Sigmoid colon (tissue), 7 donors: ENCODE measurements around the gene PTGS2. TPM values are rescaled to one million over a fixed set of nuclear protein-coding genes. Genes with fewer than 3 reads are reported as not detected.
A peak's percentile ranks its signal among the peaks of the same experiment; 100 is the strongest.
"Not testable (repeated sequence)": the region's sequence is repeated elsewhere in the genome, so short reads cannot be mapped to it uniquely, and the experiment has no call there.

Source experiments
- DNase-seq: peaks from one replicate; pipeline ENCODE4 v3.0.0-alpha.2; 2019
- H3K27ac ChIP-seq, 4 donors: fragments of 200-600 bp; sonication (generic); one replicate each; pipeline ENCODE4 v1.5.1; 2016 to 2019; ENCODE audit warnings: mild to moderate bottlenecking in 1 of 4
- H3K27me3 ChIP-seq, 3 donors: fragments of 200-600 bp; sonication (generic); one replicate each; pipeline ENCODE4 v1.5.1; 2019; ENCODE audit warnings: mild to moderate bottlenecking in 1 of 3
- H3K36me3 ChIP-seq, 4 donors: fragments of 200-600 bp; sonication (generic); one replicate each; pipeline ENCODE4 v1.5.1; 2016 to 2019
- H3K4me1 ChIP-seq, 4 donors: fragments of 200-600 bp; sonication (generic); one replicate each; pipeline ENCODE4 v1.5.1; 2017 to 2019
- H3K4me3 ChIP-seq, 4 donors: fragments of 200-600 bp; sonication (generic); one replicate each; pipeline ENCODE4 v1.5.1; 2017 to 2019; ENCODE audit warnings: mild to moderate bottlenecking in 2 of 4, moderate library complexity in 1 of 4
- H3K9me3 ChIP-seq, 4 donors: fragments of 200-600 bp in 3 of 4; sonication (generic) in 3 of 4; one replicate each; pipeline versions ENCODE4 v1.5.1 to v1.6.1; 2013 to 2019
- EP300 ChIP-seq, 4 donors: sonication (generic); formaldehyde crosslinking; IDR thresholded peaks; one replicate each; pipeline ENCODE4 v1.6.1; 2017; ENCODE audit warnings: antibody characterized with exemption in 4 of 4
- POLR2A ChIP-seq, 2 donors: fragments of 450-650 bp; IDR thresholded peaks; one replicate each; pipeline ENCODE4 v1.6.1; 2016; ENCODE audit warnings: antibody characterized with exemption in 2 of 2, mild to moderate bottlenecking in 2 of 2, moderate library complexity in 2 of 2
- POLR2AphosphoS5 ChIP-seq, 4 donors: sonication (generic); formaldehyde crosslinking; IDR thresholded peaks; one replicate each; pipeline ENCODE4 v1.6.1; 2017; ENCODE audit warnings: antibody characterized with exemption in 4 of 4
- WGBS, 2 donors: extraction: QIAGEN DNeasy Blood & Tissue Kit; methylation state at CpG; one replicate each; pipeline ENCODE4 v1.1.7; 2013; 5-methylcytosine and 5-hydroxymethylcytosine counted together
- intact Hi-C: fragments of 100-400 bp; cut with DNase I; formaldehyde crosslinking; loops from one replicate; pipeline ENCODE4 v1.15.1; 2023
- polyA plus RNA-seq, 3 donors: library from polyadenylated mRNA; stranded (reverse); fragments of 200-250 nt; gene quantifications; one replicate each; pipeline ENCODE4 v1.2.3, GENCODE V29; 2013
- total RNA-seq, 4 donors: library from RNA; depleted of rRNA; stranded (reverse); fragments of >200 nt; gene quantifications; one replicate each; pipeline ENCODE4 v1.1.0, GENCODE V29; 2016
- TF ChIP-seq, protein P1 (sequence below), 4 experiments: fragments of 450-650 bp in 3 of 4; fragments of 200-600 bp in 1 of 4; IDR thresholded peaks; one replicate each; pipeline ENCODE4 v1.5.1; 2016 to 2019; ENCODE audit warnings: antibody characterized with exemption in 4 of 4, mild to moderate bottlenecking in 3 of 4, moderate library complexity in 2 of 4
- donor health status: healthy with polysubstance abuse.
- donor health status: Bipolar disorder and iron deficiency.
- donor health status: healthy.

The PTGS2 gene
- total and polyA plus RNA-seq, 7 donors, result 0.60 to 118 (median 16.1) TPM

DNA sequence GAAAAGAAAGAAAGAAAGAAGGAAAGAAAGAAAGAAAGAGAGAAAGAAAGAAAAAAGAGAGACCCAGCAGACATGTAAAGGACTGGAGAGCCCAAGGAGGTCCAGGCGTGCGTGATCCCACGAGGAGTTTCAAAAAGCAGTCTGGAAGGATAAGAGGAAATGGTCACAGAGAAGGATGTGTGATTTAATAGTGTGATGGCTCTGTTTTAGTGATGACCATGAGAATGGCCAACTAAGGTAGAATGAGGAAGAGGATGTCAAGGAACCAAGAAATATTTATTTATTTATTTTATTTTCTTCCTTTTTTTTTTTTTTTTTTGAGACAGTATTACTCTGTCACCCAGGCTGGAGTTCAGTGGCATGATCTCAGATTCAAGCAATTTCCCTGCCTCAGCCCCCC lies 25.5 kb downstream of the PTGS2 start:
- H3K27ac ChIP-seq, result no peak overlapping the region
- intact Hi-C loops, result no loop called here
- no peaks in the 10 kb centered on the region for H3K36me3 ChIP-seq
- no peak for DNase-seq
- H3K4me3 ChIP-seq, result no peak overlapping the region
- WGBS, 2 donors, result 92% methylated on average over 3 of the region's 3 CpGs
- H3K9me3 ChIP-seq, result no peaks in the 10 kb centered on the region
- H3K4me1 ChIP-seq, result no peaks in the 10 kb centered on the region
- H3K27me3 ChIP-seq, result no peaks in the 10 kb centered on the region
- no peak for TF ChIP-seq POLR2A (IDR thresholded peaks at IDR 0.05)
- TF ChIP-seq EP300 (IDR thresholded peaks at IDR 0.05), result no peak
- no peak for TF ChIP-seq POLR2AphosphoS5 (IDR thresholded peaks at IDR 0.05)
- TF ChIP-seq, protein P1, sequence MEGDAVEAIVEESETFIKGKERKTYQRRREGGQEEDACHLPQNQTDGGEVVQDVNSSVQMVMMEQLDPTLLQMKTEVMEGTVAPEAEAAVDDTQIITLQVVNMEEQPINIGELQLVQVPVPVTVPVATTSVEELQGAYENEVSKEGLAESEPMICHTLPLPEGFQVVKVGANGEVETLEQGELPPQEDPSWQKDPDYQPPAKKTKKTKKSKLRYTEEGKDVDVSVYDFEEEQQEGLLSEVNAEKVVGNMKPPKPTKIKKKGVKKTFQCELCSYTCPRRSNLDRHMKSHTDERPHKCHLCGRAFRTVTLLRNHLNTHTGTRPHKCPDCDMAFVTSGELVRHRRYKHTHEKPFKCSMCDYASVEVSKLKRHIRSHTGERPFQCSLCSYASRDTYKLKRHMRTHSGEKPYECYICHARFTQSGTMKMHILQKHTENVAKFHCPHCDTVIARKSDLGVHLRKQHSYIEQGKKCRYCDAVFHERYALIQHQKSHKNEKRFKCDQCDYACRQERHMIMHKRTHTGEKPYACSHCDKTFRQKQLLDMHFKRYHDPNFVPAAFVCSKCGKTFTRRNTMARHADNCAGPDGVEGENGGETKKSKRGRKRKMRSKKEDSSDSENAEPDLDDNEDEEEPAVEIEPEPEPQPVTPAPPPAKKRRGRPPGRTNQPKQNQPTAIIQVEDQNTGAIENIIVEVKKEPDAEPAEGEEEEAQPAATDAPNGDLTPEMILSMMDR (IDR thresholded peaks at IDR 0.05), result no peak

DNA sequence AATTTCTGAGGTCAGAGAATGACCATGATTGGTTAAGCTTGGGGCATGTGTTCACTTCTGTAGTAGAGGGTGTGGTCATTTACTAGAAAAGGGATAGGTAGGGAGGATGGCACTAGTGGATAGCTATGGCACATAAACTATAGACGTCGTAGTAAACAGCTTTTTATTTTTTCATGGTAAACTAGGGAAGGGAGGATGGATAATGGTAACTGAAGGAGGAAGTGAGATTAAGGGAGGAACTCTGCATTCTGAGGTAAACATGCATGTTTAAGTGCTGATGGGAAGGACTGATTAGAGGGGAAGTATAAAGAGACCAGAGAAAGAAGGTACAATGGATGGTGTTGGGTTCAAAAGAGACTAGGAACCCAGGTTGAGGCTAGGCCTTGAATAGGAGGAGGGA lies 26.9 kb downstream of the PTGS2 start:
- no peak overlapping the region for H3K27ac ChIP-seq
- 76% methylated on average over 2 of the region's 2 CpGs for WGBS, 2 donors
- H3K4me1 ChIP-seq, result peaks cover 0 to 7% (median 0%) of the 10 kb centered on the region in 4 donors
- H3K27me3 ChIP-seq, result no peaks in the 10 kb centered on the region
- no peak for DNase-seq
- TF ChIP-seq, protein P1 (IDR thresholded peaks at IDR 0.05), result no peak
- TF ChIP-seq POLR2A (IDR thresholded peaks at IDR 0.05), result no peak
- TF ChIP-seq POLR2AphosphoS5 (IDR thresholded peaks at IDR 0.05), result no peak
- TF ChIP-seq EP300 (IDR thresholded peaks at IDR 0.05), result no peak
- intact Hi-C loops, result no loop called here
- no peaks in the 10 kb centered on the region for H3K36me3 ChIP-seq
- H3K9me3 ChIP-seq, result no peaks in the 10 kb centered on the region
- H3K4me3 ChIP-seq, result no peak overlapping the region

DNA sequence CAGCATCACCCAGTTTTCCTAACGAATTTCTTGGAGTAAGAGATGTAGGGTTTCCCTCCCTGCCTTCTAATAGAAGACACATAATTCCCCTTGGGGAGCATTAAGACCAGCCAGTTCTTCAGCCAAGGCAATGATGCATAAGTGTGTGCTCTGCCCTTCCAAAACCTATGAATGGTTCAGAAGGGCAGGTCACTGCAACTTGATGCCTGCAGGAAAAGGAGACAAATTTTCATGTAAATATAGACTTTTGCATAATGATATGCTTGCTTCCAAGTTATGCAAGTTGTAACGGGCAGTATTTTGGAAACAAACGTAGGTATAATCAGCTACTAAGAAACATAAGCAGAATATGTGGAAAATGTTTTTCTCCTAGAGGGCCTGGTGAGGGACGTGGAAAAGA lies 31.6 kb downstream of the PTGS2 start:
- no peak for TF ChIP-seq EP300 (IDR thresholded peaks at IDR 0.05)
- no peaks in the 10 kb centered on the region for H3K9me3 ChIP-seq
- no peaks in the 10 kb centered on the region for H3K27me3 ChIP-seq
- no peak overlapping the region for H3K4me3 ChIP-seq
- WGBS, 2 donors, result 63 to 70% methylated on average over 4 of the region's 4 CpGs
- H3K36me3 ChIP-seq, result no peaks in the 10 kb centered on the region
- no peak for DNase-seq
- peaks cover 0 to 7% (median 0%) of the 10 kb centered on the region in 4 donors for H3K4me1 ChIP-seq
- intact Hi-C loops, result no loop called here
- H3K27ac ChIP-seq, result peak overlapping the region in 3 of 4 donors; percentile 14 to 36 (median 21)

DNA sequence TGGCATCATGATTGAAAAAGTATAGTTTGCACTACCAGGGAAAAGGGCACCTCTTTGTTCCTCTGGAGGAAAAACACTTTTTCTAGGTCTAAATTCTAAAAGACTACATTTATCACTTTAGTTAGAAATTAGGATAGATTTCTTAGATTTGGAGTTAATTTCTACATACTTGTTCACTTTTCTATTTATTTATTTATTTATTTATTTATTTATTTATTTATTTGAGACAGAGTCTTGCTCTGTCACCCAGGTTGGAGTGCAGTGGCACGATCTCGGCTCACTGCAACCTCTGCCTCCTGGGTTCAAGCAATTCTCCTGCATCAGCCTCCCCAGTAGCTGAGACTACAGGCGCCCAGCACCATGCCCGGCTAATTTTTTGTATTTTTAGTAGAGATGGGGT lies 32.2 kb downstream of the PTGS2 start:
- H3K36me3 ChIP-seq, DNase-seq, H3K9me3 ChIP-seq, H3K4me1 ChIP-seq, H3K4me3 ChIP-seq, intact Hi-C loops, H3K27ac ChIP-seq, H3K27me3 ChIP-seq: not testable (repeated sequence)
- 91 to 97% methylated on average over 4 of the region's 4 CpGs for WGBS, 2 donors

DNA sequence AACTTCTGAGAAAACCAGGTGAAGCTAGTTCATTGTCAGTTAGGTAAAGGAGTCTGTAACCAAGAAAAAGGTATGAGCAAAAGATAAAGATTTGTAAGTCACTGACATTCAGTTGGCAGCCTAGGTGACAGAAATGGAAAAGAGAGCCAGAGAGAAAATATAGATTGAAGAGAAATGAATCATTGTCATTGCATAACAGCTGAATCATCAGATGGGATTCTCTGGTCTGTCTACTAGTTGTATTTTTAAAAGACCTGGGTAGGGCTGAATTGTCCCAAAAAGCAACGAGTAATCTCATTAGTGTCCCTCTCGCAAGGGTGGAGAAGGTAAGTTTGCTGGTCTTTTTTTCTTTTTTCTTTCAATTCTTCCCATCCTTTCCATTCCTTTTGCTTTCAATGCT lies 36.6 kb downstream of the PTGS2 start:
- Histone ChIP-seq H3K27ac (no peak overlapping the region), H3K27me3 (no peaks in the 10 kb centered on the region), H3K36me3 (no peaks in the 10 kb centered on the region), H3K4me1 (peaks cover 0 to 2% (median 0%) of the 10 kb centered on the region in 4 donors), H3K4me3 (no peak overlapping the region), H3K9me3 (no peaks in the 10 kb centered on the region)
- WGBS, 2 donors, result 90 to 92% methylated on average over 2 of the region's 2 CpGs
- intact Hi-C loops, result no loop called here
- no peak for DNase-seq
- TF ChIP-seq POLR2AphosphoS5 (IDR thresholded peaks at IDR 0.05), result no peak
- no peak for TF ChIP-seq EP300 (IDR thresholded peaks at IDR 0.05)
- TF ChIP-seq POLR2A (IDR thresholded peaks at IDR 0.05), result no peak

DNA sequence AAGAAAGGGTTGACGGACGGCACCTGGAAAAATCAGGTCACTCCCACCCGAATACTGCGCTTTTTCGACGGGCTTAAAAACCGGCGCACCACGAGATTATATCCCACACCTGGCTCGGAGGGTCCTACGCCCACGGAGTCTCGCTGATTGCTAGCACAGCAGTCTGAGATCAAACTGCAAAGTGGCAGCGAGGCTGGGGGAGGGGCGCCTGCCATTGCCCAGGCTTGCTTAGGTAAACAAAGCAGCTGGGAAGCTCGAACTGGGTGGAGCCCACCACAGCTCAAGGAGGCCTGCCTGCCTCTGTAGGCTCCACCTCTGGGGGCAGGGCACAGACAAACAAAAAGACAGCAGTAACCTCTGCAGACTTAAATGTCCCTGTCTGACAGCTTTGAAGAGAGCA lies 42.7 kb downstream of the PTGS2 start:
- WGBS, 2 donors, result 67 to 76% methylated on average over 16 of the region's 16 CpGs
- H3K4me1 ChIP-seq, intact Hi-C loops, H3K27ac ChIP-seq, H3K27me3 ChIP-seq, DNase-seq, H3K4me3 ChIP-seq, H3K9me3 ChIP-seq, H3K36me3 ChIP-seq: not testable (repeated sequence)

DNA sequence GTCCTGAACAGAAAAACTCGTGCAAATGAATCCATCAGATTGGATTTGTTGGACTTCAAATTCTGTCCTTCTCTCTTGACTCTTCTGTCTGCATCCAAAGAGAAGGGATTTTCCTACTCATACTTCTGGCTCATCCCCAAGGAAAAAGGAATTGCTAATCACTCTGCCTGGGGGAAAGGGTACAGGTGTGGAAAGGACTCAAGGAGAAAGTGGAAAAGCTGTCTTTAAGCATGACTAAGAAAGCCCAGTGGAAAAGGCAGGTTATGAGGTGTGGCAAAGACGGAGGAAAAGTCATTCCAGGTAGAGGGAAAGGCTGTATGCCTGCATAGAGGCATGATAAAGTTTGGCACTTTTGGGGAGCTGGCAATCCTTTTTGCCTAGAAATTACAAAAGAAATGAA lies 43.4 kb downstream of the PTGS2 start:
- no peak for TF ChIP-seq POLR2A (IDR thresholded peaks at IDR 0.05)
- TF ChIP-seq POLR2AphosphoS5 (IDR thresholded peaks at IDR 0.05), result no peak
- TF ChIP-seq EP300 (IDR thresholded peaks at IDR 0.05), result no peak
- TF ChIP-seq, protein P1 (IDR thresholded peaks at IDR 0.05), result no peak
- H3K4me3 ChIP-seq, result no peak overlapping the region
- DNase-seq, result no peak
- H3K27me3 ChIP-seq, result no peaks in the 10 kb centered on the region
- intact Hi-C loops, result no loop called here
- no peaks in the 10 kb centered on the region for H3K9me3 ChIP-seq
- no peak overlapping the region for H3K27ac ChIP-seq
- H3K36me3 ChIP-seq, result no peaks in the 10 kb centered on the region
- 79 to 89% methylated on average over 2 of the region's 2 CpGs for WGBS, 2 donors
- no peaks in the 10 kb centered on the region for H3K4me1 ChIP-seq
